Fibroblast of peridontal ligament (primary cell): Measurements from ENCODE around the gene PLB1.

Source experiments
- DNase-seq: peaks from one replicate; pipeline ENCODE4 v3.0.0-alpha.2; 2010; ENCODE audit errors: extremely low read depth

PLB1 gene

GRCh38 chr2:28610583-28611201 is 114.8 kb downstream of the PLB1 start:
- DNase-seq = peak; percentile 53

GRCh38 chr2:28612131-28612812 is 116.4 kb downstream of the PLB1 start:
- no peak for DNase-seq

DNA sequence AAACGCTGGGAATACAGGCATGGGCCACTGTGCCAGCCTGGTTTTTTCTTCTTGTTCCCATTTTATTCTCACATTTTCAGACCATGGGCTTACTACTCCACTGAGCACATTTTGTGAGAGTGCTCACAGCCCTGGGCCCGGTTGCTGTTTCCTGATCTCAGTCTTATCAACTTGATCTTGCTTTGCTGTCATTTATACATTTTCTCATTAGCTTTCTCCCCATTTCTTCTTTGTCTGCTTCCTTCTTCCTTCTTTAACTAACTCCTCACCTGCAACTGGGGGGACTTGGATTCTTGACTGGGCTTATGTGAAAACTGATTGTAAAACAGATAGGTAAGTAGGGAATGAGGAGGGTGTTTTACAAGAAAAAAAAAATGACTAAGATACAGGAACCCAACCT is 117.3 kb downstream of the PLB1 start:
- DNase-seq = no peak

DNA sequence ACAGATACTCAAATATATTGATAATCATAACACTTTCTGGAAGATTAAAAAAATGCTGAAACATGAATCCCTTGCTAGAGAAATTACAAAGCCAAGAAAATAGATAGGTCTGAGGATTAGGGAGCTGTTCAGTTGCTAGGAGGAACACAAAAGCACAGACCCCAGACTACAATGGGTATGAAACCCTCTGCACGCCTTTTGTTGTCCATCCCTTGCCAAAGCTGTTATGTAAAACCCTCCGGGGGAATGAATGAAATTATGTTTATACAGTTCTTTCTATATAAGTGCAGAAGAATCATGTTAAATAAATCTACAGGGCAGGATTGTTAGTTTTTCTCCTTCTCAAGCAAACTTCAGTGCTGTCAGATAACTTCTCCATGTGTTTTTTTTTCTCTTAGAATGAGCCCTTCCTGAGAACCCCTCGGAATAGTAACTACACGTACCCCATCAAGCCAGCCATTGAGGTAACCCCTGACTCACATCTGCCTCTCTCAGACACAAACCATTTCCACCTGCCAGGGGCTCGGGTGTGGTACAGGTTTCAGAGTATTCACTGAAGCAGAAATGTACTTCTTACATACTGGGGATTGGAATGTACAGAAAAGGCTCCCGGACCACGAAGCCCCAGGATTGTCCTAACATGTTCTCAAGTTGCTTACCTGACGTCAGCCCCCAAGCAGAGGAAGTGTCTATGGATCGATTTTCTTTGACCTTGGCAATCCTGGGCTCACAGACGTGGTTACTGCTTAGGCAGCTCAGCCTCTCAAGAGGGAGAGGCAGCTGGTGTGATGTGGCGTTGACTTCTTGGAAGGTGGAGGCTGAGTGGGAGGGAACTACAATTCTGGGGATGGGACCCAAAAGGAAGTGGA is 118.0 kb downstream of the PLB1 start:
- peak; percentile 61 for DNase-seq

DNA sequence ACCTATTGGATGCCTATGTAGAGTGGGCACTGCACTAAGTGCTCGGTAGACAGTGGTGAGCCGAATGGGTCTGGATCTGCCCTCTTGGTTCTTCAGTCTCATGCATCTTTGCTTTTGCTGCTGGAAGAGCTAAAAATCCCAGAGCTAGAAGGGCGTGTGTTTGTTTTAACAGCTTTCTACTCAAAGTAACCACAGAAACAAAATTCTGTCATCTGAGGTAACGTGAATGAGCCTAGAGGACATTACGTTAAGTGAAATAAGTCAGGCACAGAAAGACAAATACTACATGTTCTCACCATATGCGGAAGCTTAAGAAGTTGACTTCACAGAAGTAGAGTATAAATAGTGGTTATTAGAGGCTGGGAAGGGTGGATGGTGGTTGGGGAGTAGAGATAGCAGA is 119.8 kb downstream of the PLB1 start:
- no peak for DNase-seq

DNA sequence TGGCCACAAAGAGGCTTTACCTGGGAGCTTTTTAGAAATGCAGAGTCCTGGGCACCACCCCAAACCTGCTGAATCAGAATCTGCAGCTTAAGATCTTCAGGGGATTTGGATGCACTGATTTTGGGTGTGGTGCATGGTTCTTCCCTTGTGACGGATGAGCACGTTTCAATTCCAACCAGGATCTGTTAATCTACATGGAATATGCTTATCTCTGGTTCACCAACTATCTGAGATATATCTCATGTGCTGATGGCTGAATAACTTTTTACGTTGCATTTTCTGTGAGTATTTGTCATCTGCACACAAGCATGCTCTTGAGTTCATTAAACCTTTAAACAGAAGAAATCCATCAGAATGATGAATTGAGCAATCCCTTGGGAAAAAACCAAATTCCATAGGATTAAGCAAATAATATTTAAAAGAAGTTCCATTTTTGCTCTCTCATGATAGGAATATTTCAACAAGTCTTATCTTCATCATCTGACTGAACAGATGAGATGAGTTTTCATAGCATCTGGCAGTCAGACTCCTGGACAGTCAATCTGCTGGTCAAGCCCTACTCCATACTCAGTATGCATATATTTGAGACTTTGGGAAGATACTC is 120.6 kb downstream of the PLB1 start:
- no peak for DNase-seq

DNA sequence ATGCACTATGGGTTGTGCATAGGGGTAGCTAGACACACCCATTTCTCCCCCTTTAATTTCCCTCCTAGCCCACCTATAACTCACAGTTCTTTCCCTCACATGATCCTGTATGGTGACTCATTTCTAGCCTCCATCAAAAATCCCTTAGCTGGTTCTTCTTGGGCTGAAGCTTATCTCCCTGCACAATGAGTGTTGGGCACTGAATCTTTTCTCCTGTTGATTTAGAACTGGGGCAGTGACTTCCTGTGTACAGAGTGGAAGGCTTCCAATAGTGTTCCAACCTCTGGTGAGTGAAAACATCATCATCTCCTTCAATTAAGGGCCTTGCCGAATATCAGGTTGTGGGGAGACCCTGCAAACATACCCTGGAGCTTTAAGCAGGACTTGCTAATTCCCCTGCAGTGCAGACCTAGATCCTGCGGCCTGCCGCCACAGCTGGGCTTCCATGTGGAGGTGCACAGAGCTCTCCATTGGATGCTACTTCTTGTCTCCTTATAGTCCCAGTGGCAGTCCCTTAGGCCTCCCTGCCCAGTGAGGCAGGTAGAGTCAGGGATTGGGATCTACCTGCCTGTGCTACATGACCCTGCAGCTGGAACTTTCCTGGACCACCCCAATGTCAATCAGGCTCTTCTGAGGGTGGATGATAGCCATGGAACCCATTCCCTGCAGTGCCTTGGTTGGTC is 121.8 kb downstream of the PLB1 start:
- no peak for DNase-seq

GRCh38 chr2:28618221-28619141 is 122.6 kb downstream of the PLB1 start:
- DNase-seq = no peak

- DNase-seq = peak; percentile 51
Measured at GRCh38 chr2:28619213-28620196, 123.6 kb downstream of the PLB1 start.

DNA sequence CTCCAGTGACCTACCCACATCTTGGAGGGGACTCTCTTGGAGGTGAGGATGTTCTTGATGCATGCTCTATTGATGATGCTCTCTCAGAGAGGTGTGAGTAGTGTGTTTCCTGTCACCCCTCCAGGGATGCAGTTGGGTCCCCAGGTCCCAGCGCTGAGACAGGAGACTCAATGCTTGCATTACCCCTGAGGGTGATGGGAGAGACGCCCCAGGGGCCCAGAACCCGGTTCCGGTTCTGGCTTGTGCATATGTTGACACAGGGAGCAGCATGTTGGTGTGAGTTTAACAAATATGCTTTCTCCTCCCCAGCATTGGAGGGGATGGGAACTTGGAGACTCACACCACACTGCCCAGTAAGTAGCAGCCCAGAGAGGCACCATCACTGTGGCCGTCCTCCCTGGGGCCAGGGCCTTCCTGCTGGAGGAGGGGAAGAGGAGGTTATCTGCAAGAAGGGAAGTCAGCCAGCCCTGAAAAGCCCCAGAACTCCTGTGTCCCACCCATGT is 124.5 kb downstream of the PLB1 start:
- no peak for DNase-seq

- no peak for DNase-seq
Measured at GRCh38 chr2:28620801-28621171, 124.9 kb downstream of the PLB1 start.

DNA sequence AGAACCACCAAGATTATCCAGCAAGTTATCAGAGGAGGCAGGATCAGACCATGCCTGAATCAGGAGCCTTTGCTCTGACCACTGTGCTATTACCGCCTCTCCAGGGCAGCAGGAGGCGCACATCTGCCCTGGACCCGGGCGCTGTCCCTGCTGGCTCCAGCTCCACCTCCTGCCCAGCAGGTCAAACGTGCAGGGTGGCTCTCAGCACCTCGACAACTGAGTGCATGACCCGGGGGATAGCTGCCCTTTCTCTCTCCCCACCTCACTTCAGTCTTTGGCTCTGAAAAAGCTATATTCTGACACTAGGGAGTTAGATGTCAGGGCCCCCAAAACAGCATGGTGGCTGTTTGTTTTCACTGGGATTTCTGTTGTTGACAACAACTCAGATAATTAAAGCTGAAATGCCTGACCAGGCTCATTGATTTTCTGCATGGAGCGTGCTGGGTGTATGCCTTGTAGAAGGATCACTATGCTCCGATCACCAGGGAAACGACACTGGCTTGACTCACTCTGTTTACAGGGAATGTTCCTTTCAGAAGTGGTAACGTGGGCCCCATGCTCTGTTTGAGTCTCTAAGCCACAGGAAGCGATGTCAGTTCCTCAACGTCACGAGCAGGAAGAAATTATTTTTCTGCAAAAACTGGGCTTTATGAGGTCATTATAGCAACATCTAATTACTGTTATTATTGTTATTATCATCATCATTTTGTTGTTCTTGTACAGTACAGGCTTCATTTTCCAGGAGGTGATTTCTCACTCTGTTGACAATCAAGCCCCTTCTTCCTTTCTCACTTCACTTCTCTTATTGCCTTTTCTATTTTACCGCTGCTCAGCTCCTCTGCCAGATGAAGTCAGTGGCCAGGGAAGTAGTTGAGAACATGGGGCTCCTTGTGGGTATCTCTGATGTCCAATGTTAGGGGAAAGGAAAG is 125.6 kb downstream of the PLB1 start:
- peak; percentile 94 for DNase-seq

DNA sequence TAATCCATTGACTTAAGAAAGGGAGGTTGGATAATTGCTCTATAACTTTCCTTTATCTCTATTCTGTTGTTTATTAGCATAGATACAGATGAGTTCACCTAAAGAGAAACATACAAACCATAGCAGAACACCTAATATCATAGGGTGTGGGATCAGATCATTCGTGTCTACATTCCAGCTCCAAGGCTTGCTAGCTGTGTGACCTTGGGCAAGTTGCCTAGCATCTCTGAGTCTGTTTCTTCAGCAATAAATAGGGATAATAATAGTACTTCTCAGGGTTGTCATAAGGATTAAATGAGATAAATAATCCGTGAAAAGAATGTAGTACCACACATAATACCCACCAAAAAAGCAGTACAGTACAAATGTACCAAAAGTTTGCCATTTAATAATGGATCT is 126.2 kb downstream of the PLB1 start:
- DNase-seq = no peak

- DNase-seq = no peak
Measured at GRCh38 chr2:28623582-28624405, 127.9 kb downstream of the PLB1 start.

- DNase-seq = no peak
Measured at GRCh38 chr2:28624436-28624792, 128.6 kb downstream of the PLB1 start.

DNA sequence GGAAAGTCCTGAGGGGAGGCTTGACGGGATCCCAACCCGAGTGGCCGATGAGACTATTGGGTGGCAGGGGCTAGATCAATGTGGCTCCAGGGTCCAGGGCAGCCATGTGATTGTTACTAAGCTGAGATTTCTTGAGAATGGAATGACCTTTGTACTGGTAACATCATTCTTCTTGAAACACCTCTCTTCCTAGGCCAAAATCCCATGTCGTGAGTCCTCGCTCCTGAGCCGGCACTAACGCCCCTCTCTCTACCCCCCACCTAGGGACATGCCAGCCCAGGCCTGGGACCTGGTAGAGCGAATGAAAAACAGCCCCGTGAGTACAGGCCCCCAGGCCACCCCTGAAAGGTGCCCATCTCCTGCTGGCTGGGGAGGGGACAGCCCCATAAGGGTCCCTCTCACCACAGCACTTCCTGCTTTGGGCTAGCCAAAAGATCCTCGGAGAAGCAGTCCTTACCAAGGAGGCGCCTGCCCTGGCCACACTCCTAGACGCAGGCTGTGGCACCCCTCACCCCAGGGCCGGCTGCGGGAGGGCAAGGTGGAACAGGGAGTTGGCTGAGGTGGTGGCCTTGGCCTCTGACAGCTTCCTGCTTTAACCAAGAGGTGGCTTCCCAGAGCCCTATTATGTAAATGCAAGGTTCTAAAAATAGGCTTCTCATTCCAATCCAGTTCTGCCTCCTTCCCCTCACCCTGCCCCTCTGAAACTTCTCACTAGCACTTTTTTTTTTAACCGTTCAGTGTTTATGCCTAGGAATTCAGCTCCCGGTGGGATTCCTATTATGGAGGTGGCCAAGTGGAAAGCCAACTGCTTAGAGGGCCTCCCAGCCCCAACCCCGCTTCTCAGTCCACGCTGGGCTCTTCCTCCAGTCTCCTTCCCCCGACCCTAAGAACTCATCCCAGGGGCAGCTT is 129.2 kb downstream of the PLB1 start:
- DNase-seq = peak; percentile 65
